Stimulated activated naive CD4-positive, alpha-beta T cell (primary cell): Measurements from ENCODE around the gene NADK.
"Not testable (repeated sequence)": the region's sequence is repeated elsewhere in the genome, so short reads cannot be mapped to it uniquely, and the experiment has no call there.

Source experiments
- DNase-seq, 6 experiments: peaks; one replicate each; lab custom pipeline; 2025; lab: John Stamatoyannopoulos, UW

The NADK gene

GRCh38 chr1:1746566-1746909 lies 31.7 kb downstream of the NADK start:
- DNase-seq: not testable (repeated sequence)

- peak; percentile 74 to 95 (median 90) for DNase-seq
These were observed 32.4 kb downstream of the NADK start for GRCh38 chr1:1745651-1746565.

DNA sequence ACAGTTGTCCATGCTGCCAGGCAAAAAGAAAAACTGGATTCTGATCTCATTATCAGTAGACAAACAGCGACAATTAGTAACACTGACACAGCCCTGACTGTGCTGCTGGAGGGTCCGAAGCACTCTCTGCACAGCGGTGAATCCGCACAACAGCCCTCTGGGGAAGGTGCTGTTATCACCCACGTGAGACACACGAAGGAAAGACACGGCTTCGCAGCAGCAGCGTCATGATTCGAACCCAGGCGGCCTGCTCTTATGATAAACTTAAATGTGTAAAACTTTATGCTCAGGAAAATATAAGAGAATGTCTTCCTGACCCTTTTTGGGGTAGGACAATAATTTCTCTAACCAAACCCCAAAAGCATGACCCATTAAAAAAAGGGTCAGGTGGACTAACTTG lies 35.7 kb downstream of the NADK start:
- DNase-seq: not testable (repeated sequence)

- DNase-seq: not testable (repeated sequence)
These were observed 37.3 kb downstream of the NADK start for GRCh38 chr1:1741013-1741412.

GRCh38 chr1:1738799-1739337 lies 39.4 kb downstream of the NADK start:
- DNase-seq: not testable (repeated sequence)

- DNase-seq: not testable (repeated sequence)
These were observed 40.3 kb downstream of the NADK start for GRCh38 chr1:1737675-1738590.

DNA sequence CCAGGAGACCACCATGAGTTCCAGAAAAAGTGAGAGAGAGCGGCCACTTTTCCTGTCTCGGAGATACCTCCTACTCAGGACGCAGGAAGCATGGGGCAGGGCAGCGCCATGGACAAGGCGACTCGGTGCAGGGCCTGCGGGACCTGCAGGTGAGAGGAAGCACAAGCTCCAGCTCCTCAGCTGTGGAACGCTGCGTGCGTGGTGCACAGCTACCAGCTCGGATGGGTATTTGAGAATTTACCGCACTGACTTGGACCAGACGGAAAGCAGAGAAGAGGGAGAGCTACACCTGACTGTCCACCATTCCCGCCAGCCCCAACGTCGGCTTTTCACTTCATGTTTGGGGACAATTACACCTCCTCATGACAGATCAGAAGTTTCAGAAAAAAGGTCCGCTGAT lies 45.9 kb downstream of the NADK start:
- DNase-seq: no peak

DNA sequence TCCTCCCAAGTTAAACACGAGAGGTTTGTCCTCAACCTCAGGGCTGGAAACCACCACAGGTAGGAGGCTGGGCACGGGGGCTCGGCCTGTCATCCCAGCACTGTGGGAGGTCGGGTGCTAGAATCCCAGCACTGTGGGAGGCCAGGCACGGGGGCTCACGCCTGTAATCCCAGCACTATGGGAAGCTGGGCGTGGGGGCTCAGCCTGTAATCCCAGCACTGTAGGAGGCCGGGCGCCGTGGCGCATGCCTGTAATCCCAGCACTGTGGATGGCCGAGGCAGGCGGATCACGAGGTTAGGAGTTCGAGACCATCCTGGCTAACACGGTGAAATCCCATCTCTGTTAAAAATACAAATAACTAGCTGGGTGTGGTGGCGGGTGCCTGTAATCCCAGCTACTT lies 47.4 kb downstream of the NADK start:
- no peak for DNase-seq

DNA sequence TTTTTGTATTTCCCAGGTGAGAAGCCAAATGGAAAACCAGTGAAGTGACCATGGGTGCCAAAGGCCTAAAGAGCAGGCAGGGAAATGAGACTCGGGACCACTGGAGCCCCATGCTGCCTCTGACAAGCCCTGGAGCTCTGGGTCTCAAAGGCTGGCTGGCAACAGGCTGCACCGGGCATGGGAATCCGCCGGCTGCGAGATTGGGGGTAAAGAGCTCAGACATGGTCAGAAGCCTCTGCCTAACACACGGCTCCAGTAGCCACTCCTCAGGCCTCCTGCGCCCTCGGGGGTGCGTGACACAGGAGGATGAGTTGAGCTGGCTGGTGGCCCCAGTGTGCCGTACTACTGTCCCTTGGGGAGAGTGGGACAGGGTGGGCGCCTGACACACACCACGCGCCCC lies 48.0 kb downstream of the NADK start:
- not testable (repeated sequence) for DNase-seq

- DNase-seq: not testable (repeated sequence)
These were observed 49.0 kb downstream of the NADK start for GRCh38 chr1:1729116-1729816.

- DNase-seq: peak in 3 of 6 experiments; percentile 5 to 48 (median 25)
These were observed 49.8 kb downstream of the NADK start for GRCh38 chr1:1728308-1729005.

GRCh38 chr1:1727131-1727651 lies 51.1 kb downstream of the NADK start:
- DNase-seq: not testable (repeated sequence)

DNA sequence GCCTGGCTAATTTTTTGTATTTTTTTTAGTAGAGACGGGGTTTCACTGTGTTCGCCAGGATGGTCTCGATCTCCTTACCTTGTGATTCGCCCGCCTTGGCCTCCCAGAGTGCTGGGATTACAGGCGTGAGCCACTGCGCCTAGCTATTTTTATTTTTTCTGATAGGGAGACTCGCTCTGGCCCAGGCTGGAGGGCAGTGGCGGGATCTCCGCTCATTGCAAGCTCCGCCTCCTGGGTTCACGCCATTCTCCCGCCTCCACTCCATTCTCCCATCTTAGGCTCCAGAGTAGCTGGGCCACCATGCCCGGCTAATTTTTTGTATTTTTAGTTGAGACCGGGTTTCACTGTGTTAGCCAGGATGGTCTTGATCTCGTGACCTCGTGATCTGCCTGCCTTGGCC lies 52.2 kb downstream of the NADK start:
- not testable (repeated sequence) for DNase-seq

DNA sequence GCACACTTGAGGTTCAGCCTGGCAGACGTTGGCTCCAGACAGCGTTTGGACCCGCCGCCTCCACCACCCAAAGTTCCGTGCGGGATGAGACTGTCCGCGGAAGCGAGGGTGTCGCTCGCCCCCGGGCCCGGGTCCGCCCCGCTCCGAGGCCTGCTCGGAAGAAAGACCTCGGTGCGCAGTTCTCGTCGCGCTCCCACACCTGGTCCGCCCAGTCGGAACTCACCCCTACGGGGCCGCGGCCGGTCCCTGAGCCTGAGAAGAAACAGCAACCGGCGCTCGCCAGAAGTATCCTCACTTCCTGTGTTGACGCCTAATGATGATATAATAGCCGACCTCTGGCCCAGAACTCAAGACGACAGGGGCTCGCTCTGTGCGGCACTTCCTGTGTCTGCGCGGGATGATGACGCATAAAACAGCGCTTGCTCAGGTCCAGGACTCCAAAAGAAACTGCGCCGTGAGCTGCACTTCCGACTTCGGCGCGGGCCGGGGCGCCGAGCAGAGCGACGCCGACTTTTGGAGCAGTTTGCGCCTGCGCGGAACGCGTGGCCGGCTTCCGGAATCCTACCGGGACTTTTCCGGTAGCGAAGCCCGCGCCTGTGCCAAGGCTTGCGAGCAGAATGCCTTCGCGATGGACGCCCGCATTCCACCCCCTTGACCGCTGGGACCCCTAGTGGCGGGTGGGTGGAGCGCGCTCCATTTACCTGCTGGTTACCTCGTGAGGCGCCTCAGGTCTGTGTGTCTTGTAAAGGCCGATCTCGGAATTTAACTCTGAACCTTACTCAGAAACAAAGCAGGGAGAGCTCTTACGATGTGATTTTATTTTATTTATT lies 54.0 kb downstream of the NADK start, which contains the start of gene CDK11A:
TSS of gene CDK11A (minus strand) at position 323 of the 830 bp plus-strand sequence. CDS start 1,539 bp downstream, outside the sequence.
- peak; percentile 95 to 99 (median 98) for DNase-seq

DNA sequence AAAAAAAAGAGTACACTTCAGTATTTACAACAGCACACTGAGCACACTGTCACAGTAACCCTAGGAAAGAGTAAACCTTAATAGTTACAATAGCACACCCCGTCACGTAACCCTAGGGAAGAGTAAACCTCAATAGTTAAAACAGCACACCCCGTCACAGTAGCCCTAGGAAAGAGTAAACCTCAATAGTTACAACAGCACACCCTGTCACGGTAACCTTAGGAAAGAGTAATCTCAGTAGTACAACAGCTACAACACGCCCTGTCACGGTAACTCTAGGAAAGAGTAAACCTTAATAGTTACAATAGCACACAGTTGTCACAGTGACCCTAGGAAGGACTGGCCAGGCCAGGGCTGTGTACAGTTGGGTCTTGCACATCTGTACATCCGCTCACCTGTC lies 57.1 kb downstream of the NADK start:
- DNase-seq: no peak

DNA sequence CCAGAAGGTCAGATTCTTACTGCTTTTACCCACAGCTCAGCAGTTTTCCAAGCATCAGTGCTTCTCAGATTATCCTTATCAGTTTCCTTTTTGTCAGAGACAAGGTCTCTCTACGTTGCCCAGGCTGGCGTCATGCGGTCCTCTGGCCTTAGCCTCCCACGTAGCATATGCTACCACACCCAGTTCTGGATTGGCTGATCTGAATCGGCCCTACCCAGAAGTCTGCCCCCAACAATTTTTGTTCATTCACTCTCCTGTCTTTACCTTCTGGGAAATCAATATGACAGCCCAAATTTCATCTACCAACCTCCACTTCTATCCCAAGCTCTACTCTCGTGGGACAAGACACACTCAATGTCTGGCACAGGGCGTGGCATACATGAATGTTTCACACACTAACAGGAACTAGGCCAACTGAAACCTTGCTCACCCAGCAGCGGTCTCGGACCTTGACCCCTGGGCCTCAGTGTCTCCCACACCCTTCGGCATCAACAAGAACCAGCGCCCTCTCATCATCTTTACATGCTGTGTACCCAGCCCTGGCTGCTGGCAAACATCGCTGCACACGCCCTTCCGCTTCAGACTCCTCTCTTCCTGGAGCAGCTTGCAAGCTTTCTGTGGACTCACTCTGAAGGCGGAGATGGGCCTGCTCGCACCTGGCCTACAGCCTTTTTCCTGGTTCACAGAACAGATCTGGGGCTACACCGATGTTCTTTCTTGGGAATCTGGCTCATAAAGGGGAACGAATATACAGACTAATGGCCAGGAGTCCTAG lies 63.0 kb downstream of the NADK start:
- DNase-seq: not testable (repeated sequence)

DNA sequence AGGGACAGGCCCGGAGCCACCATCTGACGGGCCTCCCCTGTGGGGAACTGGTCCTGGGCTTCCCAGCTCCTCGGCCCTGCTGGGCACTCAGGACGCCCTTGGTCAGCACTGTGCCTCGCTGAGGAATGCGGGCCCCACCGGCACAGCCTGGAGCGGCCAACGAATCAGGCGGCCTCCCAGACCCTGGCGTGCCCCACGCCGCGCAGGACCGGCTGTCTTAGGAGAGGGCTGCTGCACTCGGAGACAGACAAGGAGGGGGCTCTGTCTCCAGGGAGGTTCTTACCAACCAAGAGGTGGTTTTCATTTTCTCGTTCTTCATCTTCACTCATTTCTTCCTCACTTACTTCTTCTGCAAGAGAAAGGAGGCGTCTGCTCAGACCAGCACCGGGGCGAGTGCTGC lies 70.4 kb downstream of the NADK start:
- DNase-seq: not testable (repeated sequence)

- DNase-seq: not testable (repeated sequence)
These were observed 71.0 kb downstream of the NADK start for GRCh38 chr1:1707241-1707640.

DNA sequence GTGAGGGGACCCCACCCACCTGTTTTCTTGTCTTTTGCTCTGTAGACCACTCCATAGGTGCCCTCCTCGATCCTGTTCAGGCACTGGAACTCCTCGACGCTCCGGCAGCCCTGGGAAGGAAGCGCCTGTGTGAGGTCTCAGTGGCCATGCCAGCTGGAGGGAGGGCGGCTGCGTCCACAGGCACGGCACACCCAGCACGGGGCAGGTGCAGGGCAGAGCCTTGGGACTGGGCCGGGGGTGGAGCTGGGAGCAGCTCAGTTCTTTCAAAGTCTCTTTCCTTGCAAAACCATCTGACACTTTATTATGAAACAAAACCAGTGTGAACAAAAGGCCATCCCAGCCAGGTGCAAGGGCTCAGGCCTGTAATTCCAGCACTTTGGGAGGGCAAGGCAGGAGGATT lies 72.6 kb downstream of the NADK start:
- DNase-seq: not testable (repeated sequence)
